GM18526 (cell line): ENCODE data around the gene FOXN3.

Experiments
- POLR2A ChIP-seq: IDR thresholded peaks from 3 replicates; pipeline ENCODE4 v1.6.1; 2011; ENCODE audit not compliant: insufficient read length; ENCODE audit errors: extremely low read depth

FOXN3 gene

GRCh38 chr14:89440986-89441909 is 24.2 kb upstream of the FOXN3 start:
- no peak for TF ChIP-seq POLR2A

GRCh38 chr14:89435892-89436656 is 19.0 kb upstream of the FOXN3 start:
- no peak for TF ChIP-seq POLR2A

- no peak for TF ChIP-seq POLR2A
Observed at GRCh38 chr14:89435492-89435891, 18.5 kb upstream of the FOXN3 start.

- TF ChIP-seq POLR2A: no peak
Observed at GRCh38 chr14:89432226-89432625, 15.2 kb upstream of the FOXN3 start.

GRCh38 chr14:89430391-89431236 is 13.6 kb upstream of the FOXN3 start:
- no peak for TF ChIP-seq POLR2A

- no peak for TF ChIP-seq POLR2A
Observed at GRCh38 chr14:89429199-89430181, 12.5 kb upstream of the FOXN3 start.

- no peak for TF ChIP-seq POLR2A
Observed at GRCh38 chr14:89428546-89429198, 11.6 kb upstream of the FOXN3 start.

- no peak for TF ChIP-seq POLR2A
Observed at GRCh38 chr14:89428173-89428523, 11.1 kb upstream of the FOXN3 start.

- no peak for TF ChIP-seq POLR2A
Observed at GRCh38 chr14:89427426-89428172, 10.6 kb upstream of the FOXN3 start.

GRCh38 chr14:89425931-89426330 is 8.9 kb upstream of the FOXN3 start:
- no peak for TF ChIP-seq POLR2A

- TF ChIP-seq POLR2A: no peak
Observed at GRCh38 chr14:89424241-89424640, 7.2 kb upstream of the FOXN3 start.

GRCh38 chr14:89422952-89423345 is 5.9 kb upstream of the FOXN3 start:
- no peak for TF ChIP-seq POLR2A
